ENCODE results near the gene HOXC11.

The HOXC11 gene

DNA sequence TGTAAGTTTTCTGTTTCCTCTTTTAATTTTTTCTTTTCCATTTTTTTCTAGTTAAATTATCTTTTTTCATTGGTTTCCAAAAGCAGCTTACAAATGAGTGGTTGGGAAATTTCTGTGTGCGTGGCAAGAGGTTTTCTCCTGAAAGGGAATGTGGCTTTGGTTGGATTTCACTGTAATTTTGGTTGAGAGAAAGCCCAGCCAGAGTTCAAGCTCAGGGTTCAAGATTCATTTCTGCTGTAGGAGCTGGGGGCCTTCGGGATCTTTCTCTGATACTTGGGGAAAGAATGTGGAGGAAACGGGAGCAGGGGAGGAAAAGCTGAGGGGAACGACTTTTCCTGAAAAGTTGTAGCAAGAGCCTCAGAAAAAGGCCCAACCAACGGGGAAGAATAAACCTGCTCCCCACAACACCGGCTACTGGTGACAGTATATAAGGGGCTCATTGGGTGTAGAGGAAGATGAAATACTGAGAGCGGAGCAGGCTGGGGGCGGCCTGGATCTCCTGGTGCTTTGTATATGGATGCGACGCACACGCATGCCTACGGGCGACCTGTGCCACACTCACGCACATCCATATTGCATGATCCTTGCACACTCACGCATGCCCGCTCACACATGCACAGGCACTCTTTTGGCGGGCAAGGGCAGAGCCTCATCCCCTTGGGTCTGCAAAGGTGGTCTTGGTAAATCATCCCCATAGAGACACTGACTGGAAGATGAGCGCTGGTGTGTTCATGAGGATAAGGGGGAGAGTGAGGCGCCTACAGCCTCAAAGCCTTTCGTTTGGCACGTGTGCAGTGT is 14.0 kb downstream of the HOXC11 start:
- DNase-seq, result no peak

- DNase-seq, result no peak
Measured at GRCh38 chr12:53987787-53988230, 14.9 kb downstream of the HOXC11 start.

DNA sequence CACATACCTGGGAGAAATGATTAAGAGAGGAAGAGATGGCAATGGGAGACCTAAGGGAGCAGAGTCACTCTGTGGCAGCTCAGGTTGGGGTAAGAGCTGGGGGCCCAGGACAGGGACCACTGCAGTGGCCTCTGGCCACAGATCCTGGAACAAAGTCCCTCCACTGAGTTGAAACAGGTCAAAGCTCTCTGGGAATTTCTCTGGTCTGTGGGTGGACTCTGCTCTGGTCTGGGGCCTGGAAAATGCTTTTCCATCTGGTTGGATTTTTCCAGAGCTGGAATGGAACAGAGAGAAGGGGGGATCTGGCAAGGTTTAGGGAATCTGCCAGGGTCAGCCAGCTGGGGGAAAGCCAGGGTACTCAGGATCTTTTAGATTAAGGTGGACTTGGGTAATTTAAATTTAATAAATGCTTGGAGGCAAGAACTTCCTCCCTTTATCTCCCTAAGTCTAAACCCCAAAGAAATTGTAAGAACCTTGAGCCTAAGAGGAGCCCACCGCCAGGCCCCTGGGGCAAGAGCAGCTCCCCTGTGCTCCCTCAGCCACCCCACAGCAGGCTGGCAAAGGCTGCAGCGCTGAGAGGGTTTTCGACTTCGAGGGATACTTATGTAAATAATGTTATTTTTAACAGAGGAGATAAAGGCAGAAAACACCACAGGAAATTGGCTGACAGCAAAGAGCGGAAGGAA is 15.8 kb downstream of the HOXC11 start:
- no peak for DNase-seq

DNA sequence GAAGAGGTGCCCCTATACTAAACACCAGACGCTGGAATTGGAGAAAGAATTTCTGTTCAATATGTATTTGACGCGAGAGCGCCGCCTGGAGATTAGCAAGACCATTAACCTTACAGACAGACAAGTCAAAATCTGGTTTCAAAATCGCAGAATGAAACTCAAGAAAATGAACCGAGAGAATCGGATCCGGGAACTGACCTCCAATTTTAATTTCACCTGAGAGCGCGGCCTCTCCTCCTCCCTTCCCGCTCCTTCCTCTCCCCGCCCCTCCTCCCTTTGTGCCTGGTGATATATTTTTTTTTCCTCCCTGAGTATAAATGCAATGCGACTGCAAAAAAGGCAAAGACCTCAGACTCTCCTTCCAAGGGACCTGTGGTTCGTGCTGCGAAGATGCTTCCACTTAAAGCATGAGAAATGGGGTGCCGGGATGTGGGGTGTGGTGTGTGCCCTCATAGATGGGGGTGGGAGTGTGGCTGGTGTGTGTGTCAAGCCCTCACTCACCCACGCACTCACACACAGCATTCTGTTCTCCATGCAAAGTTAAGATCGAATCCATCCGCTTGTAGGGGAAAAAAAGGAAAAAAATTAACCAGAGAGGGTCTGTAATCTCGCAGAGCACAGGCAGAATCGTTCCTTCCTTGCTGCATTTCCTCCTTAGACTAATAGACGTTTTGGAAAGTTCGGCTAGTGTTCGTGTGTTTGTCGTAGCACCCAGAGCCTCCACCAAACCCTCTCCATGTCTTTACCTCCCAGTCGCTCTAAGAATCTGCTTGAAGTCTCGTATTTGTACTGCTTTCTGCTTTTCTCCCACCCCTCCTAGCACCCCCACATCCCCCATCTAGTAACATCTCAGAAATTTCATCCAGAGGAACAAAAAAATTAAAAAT is 16.5 kb downstream of the HOXC11 start:
- DNase-seq, result no peak

DNA sequence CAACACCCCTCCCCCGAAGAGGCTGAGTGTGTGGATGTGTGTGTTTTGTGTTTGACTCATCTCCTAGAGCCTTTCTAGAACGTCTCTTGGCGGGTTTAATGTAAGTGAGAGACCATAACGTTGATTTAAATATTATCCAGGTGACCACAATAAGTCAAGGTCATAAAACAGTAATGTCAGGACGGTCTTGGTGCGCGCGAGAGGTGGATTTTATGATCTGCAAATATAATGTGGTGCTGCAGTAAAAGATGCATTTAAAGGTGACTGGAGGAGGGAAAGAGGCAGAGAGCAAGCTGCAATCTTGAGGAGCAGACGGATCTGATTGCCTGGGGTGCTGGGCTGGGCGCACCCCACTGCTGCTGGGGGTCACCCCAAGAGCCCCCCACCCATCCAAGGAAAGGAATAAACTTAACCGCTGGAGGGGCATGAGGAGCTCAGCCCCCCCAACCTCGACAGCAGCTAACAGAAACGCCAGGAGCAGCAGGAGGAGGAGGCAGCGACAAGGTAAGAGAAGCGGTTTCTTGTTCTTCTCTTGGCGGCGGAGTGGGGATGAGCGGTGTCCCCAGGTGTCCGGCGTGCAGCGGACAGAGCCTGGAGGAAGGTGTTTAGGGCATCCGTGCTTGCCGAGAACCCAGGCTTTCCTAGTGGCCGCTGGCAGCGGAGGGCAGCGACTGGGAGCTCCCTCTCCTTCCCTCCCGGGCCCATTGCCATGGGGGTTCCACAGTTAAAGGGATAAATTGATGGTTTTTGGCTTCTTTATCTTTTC is 17.6 kb downstream of the HOXC11 start:
- no peak for DNase-seq

GRCh38 chr12:53991077-53991460 is 18.1 kb downstream of the HOXC11 start:
- no peak for DNase-seq

DNA sequence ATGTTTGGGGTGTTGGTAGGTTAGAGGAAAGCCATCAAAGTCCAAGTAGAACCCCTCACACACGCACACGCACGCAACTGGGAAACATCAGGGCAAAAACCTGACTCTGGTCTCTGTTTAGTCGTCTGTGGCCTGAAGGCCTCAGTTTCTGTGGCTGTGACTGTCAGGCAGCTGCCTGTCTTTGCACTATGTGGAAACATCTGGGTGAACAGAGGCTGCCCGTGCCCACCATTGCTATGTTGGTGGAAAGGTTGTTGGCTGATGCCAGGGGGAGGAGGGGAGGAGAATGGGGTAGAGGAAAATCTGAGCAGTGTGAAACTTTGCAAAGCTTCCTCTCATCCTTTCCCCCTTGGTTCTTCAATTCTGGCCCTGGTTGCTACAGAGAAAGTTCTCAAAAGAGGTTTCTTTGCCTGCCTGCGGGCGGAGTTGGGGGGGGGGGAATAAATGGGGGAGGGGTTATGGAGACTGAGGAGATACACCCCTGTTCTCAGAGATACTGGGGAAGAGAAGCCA is 19.5 kb downstream of the HOXC11 start:
- DNase-seq, result no peak

- DNase-seq, result no peak
Measured at GRCh38 chr12:53993162-53994008, 20.5 kb downstream of the HOXC11 start.

GRCh38 chr12:53994009-53994263 is 21.0 kb downstream of the HOXC11 start:
- no peak for DNase-seq

DNA sequence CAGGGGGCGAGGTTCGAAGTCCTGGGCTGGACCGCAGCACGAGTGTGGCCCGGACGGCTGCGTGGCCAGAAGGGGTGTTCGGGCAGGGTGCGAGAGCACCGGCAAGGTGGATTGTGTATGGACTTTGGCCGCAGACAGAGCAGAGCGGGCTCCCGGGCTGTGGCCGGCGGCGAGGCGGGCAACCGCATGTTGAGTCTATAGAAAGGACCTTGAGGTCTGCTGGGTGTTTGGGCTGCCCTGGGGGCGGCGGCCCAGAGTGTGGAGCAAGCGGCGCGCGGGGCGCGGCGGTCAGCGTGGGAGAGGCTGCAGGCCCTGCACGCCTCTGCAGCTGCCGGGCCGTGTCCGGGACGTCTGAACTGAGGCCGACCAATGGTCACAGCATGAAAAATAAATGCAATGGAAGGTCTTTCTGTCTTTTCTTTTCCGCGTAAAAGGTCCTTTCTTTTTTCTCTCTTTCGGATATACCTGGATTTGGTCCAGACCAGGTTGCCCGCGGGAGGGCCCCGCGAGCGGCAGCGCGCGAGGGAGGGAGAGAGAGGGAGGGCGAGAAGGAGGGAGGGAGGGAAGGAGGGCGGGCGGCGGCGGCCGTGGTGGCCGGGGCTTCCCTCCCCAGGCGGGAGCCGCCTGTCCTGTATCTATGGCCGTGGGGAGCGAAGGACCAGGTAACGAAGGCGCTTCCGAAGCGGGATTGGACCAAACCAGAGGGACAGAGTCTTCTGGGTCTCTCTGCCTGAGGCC is 21.5 kb downstream of the HOXC11 start:
- DNase-seq, result no peak

DNA sequence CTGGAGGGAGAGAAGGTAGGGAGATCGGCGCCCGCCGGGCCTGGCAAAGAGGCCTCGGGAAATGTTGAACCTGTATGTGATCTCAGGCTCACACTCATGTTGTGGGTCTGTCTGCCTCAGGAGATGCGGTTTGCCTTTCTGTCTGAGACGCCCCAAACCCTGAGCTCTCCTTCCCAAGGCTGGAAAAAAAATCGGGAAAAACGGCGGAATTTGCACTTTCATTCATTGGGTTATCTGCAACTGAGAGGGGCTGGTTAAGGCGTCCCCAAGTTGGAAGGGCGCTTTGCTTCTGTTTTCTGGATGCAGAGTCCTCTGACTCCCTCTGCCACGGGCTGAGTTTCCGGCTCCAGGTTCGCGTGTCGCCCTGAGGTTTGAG is 22.1 kb downstream of the HOXC11 start:
- DNase-seq, result no peak

- DNase-seq, result no peak
Measured at GRCh38 chr12:53995378-53996239, 22.7 kb downstream of the HOXC11 start.

DNA sequence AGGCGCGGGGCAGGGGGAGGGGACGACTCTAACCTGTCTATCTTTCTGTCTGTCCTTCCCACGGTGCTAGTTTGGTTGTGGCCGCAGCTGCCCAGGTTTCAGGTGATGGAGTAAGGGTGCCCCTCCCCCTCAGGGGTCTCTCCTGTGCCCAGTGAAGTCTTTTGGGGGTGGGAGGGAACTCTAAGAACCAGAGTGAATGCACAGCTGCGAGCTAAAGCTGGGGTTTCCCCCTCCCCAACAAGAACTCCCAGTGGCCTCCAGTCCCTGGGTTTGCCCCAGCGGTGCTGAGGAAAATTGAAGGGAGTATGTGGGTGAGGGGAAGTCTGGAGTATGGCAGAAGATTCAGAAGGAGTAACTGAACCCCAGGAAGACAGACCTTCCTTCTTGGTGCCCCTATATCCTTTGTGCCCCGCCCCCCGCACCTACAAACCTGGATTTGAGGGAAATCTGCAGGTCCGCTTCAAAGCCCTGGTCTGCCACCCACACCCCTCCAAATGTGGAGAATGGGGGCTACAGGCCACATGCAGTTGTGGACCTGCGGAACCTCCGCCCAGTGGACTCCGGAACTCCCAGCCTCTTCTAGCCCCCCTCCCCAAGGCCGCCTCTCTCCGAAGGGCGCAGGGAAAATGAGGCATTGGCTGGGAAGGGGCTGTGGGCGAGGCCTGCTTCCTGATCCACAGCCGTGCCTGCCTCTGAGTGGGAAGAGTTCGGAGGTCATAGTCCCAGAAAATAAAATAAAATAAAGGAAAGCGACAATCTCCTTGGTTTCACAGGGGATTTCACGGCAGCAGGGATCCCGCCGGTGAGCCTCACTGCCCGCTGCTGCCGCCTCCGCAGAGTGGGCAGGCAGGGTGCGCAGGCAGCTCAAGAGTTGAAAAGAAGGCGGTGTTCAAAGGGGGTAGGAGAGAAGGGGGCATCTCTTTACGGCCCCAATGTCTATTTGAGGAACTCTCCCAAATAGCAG is 23.6 kb downstream of the HOXC11 start:
- no peak for DNase-seq

- no peak for DNase-seq
Measured at GRCh38 chr12:53997204-53998109, 24.5 kb downstream of the HOXC11 start.

- no peak for DNase-seq
Measured at GRCh38 chr12:53998110-53998899, 25.4 kb downstream of the HOXC11 start.

GRCh38 chr12:53998900-53999236 is 25.9 kb downstream of the HOXC11 start:
- no peak for DNase-seq

- no peak for DNase-seq
Measured at GRCh38 chr12:53999559-54000115, 26.7 kb downstream of the HOXC11 start.

All from activated CD4-positive, alpha-beta T cell treated with anti-CD3 and anti-CD28 coated beads for 4 hours (primary cell).